ENCODE data around the gene ASB13. TPM values are rescaled to one million over a fixed set of nuclear protein-coding genes. Genes with fewer than 3 reads are reported as not detected.

ASB13 gene
- total and polyA plus RNA-seq, 2 of the 13 experiments (the other 11 are each of a cell fraction or from before 2014, with no cell fraction given), result 9.3 to 15.4 TPM

DNA sequence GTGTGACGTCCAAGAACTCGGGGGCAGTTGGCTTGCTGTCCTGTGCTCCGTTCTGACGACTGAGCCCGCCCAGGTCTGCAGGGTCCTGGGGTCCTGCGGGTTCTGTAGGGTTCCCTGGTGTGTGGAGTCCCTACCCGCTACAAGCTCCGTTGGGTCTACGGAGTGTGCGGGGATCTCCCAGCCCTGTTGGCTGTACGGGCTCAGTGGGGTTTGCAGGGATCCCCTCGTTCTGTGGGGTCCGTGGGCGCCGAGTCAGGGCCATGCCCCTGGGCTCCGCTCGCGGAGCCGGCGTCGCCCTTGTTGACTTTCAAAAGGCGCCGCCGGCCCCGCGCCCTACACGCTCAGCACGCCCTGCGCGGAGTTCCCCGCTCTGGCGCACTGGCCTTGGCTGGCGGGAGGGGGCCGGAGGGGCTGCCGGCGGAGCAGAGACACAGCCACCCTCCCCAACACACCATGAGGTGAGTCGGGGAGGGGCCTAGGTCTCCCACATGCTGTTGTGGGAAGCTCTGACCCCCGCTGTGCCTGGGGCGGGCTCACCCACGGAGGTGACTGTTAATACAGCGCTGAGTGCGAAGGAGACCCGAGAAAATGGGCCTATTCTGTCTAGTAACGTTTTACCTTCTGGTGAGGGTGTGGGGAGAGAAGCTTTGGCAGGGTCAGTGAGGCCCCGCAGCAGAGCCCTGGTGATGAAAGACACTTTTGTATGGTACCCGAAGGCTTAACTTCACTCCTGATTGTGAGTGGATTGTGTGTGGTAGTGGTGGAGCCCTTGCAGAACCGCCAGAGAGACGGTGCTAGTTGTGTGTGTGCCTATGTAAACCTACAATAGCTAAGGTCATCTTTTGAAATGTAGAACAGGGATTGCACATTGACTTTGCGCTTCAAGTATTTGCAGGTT, 26.3 kb upstream of the ASB13 start (continued):
- TF ChIP-seq, protein P1, sequence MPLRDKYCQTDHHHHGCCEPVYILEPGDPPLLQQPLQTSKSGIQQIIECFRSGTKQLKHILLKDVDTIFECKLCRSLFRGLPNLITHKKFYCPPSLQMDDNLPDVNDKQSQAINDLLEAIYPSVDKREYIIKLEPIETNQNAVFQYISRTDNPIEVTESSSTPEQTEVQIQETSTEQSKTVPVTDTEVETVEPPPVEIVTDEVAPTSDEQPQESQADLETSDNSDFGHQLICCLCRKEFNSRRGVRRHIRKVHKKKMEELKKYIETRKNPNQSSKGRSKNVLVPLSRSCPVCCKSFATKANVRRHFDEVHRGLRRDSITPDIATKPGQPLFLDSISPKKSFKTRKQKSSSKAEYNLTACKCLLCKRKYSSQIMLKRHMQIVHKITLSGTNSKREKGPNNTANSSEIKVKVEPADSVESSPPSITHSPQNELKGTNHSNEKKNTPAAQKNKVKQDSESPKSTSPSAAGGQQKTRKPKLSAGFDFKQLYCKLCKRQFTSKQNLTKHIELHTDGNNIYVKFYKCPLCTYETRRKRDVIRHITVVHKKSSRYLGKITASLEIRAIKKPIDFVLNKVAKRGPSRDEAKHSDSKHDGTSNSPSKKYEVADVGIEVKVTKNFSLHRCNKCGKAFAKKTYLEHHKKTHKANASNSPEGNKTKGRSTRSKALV (CRISPR knock-in tag; IDR thresholded peaks at IDR 0.05), result 0 out of 2 replicates have a peak, but pooled peaks have one; percentile 73
- TF ChIP-seq CBX2 (IDR thresholded peaks at IDR 0.05; ENCODE audit: low read depth, low read length) (no peak), CBX2 (CRISPR knock-in tag; IDR thresholded peaks at IDR 0.05; ENCODE audit: low read depth) (no peak), ZNF556 (CRISPR knock-in tag; IDR thresholded peaks at IDR 0.05; ENCODE audit: borderline replicate concordance) (peak; percentile 37; the same call in 1 of the 2 replicates), MED13 (CRISPR knock-in tag; IDR thresholded peaks at IDR 0.05) (no peak), FOXO1 (CRISPR knock-in tag; IDR thresholded peaks at IDR 0.05) (peak; percentile 86), MTA3 (CRISPR knock-in tag; IDR thresholded peaks at IDR 0.05) (no peak), ZNF570 (CRISPR knock-in tag; IDR thresholded peaks at IDR 0.05; ENCODE audit: borderline replicate concordance) (no peak), ZNF446 (CRISPR knock-in tag; IDR thresholded peaks at IDR 0.05) (no peak), SP1 (IDR thresholded peaks at IDR 0.05) (no peak), SP1 (CRISPR knock-in tag; IDR thresholded peaks at IDR 0.05) (peak; percentile 62), ZNF619 (CRISPR knock-in tag; IDR thresholded peaks at IDR 0.05) (peak; percentile 85; the same call in 1 of the 2 replicates), WIZ (CRISPR knock-in tag; IDR thresholded peaks at IDR 0.05) (peak; percentile 89), SKI (IDR thresholded peaks at IDR 0.05; ENCODE audit: partially characterized antibody) (peak; percentile 68), JUND (CRISPR knock-in tag; IDR thresholded peaks at IDR 0.05) (no peak), MXD4 (CRISPR knock-in tag; IDR thresholded peaks at IDR 0.05) (peak; percentile 90), ZNF30 (CRISPR knock-in tag; IDR thresholded peaks at IDR 0.05) (no peak), FLYWCH1 (CRISPR knock-in tag; IDR thresholded peaks at IDR 0.05) (0 out of 2 replicates have a peak, but pooled peaks have one; percentile 51), ZNF547 (CRISPR knock-in tag; IDR thresholded peaks at IDR 0.05) (peak; percentile 88), SNRNP70 (IDR thresholded peaks at IDR 0.05; ENCODE audit: low read depth, low read length) (no peak), ZNF644 (CRISPR knock-in tag; IDR thresholded peaks at IDR 0.05; ENCODE audit: low read depth) (no peak)
- TF ChIP-seq, protein P2, sequence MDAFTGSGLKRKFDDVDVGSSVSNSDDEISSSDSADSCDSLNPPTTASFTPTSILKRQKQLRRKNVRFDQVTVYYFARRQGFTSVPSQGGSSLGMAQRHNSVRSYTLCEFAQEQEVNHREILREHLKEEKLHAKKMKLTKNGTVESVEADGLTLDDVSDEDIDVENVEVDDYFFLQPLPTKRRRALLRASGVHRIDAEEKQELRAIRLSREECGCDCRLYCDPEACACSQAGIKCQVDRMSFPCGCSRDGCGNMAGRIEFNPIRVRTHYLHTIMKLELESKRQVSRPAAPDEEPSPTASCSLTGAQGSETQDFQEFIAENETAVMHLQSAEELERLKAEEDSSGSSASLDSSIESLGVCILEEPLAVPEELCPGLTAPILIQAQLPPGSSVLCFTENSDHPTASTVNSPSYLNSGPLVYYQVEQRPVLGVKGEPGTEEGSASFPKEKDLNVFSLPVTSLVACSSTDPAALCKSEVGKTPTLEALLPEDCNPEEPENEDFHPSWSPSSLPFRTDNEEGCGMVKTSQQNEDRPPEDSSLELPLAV (CRISPR knock-in tag; conservative IDR thresholded peaks at IDR 0.05; ENCODE audit: low read depth), result no peak
- TF ChIP-seq, protein P3, sequence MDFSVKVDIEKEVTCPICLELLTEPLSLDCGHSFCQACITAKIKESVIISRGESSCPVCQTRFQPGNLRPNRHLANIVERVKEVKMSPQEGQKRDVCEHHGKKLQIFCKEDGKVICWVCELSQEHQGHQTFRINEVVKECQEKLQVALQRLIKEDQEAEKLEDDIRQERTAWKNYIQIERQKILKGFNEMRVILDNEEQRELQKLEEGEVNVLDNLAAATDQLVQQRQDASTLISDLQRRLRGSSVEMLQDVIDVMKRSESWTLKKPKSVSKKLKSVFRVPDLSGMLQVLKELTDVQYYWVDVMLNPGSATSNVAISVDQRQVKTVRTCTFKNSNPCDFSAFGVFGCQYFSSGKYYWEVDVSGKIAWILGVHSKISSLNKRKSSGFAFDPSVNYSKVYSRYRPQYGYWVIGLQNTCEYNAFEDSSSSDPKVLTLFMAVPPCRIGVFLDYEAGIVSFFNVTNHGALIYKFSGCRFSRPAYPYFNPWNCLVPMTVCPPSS (IDR thresholded peaks at IDR 0.05), result no peak
- TF ChIP-seq, protein P4, sequence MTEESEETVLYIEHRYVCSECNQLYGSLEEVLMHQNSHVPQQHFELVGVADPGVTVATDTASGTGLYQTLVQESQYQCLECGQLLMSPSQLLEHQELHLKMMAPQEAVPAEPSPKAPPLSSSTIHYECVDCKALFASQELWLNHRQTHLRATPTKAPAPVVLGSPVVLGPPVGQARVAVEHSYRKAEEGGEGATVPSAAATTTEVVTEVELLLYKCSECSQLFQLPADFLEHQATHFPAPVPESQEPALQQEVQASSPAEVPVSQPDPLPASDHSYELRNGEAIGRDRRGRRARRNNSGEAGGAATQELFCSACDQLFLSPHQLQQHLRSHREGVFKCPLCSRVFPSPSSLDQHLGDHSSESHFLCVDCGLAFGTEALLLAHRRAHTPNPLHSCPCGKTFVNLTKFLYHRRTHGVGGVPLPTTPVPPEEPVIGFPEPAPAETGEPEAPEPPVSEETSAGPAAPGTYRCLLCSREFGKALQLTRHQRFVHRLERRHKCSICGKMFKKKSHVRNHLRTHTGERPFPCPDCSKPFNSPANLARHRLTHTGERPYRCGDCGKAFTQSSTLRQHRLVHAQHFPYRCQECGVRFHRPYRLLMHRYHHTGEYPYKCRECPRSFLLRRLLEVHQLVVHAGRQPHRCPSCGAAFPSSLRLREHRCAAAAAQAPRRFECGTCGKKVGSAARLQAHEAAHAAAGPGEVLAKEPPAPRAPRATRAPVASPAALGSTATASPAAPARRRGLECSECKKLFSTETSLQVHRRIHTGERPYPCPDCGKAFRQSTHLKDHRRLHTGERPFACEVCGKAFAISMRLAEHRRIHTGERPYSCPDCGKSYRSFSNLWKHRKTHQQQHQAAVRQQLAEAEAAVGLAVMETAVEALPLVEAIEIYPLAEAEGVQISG (CRISPR knock-in tag; IDR thresholded peaks at IDR 0.05), result peak; percentile 85
